Endothelial cell of umbilical vein (primary cell): ENCODE data around the gene GIPC3.

Experiments
- CTCF ChIP-seq, 2 donors: IDR thresholded peaks; 1 replicate in 1 of 2; 2 replicates in 1 of 2; pipeline ENCODE4 v1.5.1; 2011; ENCODE audit warnings: low read length in 2 of 2, mild to moderate bottlenecking in 2 of 2, moderate library complexity in 2 of 2, control low read depth in 1 of 2, inconsistent platforms in 1 of 2, low read depth in 1 of 2; ENCODE audit not compliant: insufficient read depth in 1 of 2; ENCODE audit errors: extremely low read depth in 1 of 2
- EZH2 ChIP-seq: IDR thresholded peaks from 2 replicates; pipeline ENCODE4 v1.6.1; 2012; ENCODE audit warnings: borderline replicate concordance, low read depth, mild to moderate bottlenecking, moderate library complexity, low read length, inconsistent platforms; ENCODE audit not compliant: severe bottlenecking
- FOS ChIP-seq: IDR thresholded peaks from 2 replicates; pipeline ENCODE4 v1.6.1; 2011; ENCODE audit warnings: mild to moderate bottlenecking, low read length, moderate library complexity, borderline replicate concordance; ENCODE audit not compliant: insufficient read depth
- GATA2 ChIP-seq: IDR thresholded peaks from 2 replicates; pipeline ENCODE4 v1.7.0; 2011; ENCODE audit warnings: low read depth, mild to moderate bottlenecking, moderate library complexity, mixed read lengths, low read length; ENCODE audit not compliant: insufficient read length, insufficient read depth
- JUN ChIP-seq: IDR thresholded peaks from 2 replicates; pipeline ENCODE4 v1.6.1; 2011; ENCODE audit warnings: borderline replicate concordance, low read depth; ENCODE audit not compliant: insufficient read length, insufficient read depth
- MAX ChIP-seq: IDR thresholded peaks from 2 replicates; pipeline ENCODE4 v1.6.1; 2011; ENCODE audit not compliant: insufficient read depth, insufficient read length
- MYC ChIP-seq: IDR thresholded peaks from one replicate; pipeline ENCODE4 v1.6.1; 2011; ENCODE audit warnings: mild to moderate bottlenecking, low read depth, low read length
- POLR2A ChIP-seq: IDR thresholded peaks from 2 replicates; pipeline ENCODE4 v1.6.1; 2012; ENCODE audit warnings: low read depth, mild to moderate bottlenecking, control low read depth, low read length
- POLR2AphosphoS5 ChIP-seq: IDR thresholded peaks from 2 replicates; pipeline ENCODE4 v1.6.1; 2012; ENCODE audit warnings: low read depth, mild to moderate bottlenecking, control low read depth, low read length, moderate library complexity; ENCODE audit not compliant: insufficient read depth

GRCh38 chr19:3637621-3638020 lies 52.3 kb downstream of the GIPC3 start:
- TF ChIP-seq CTCF (IDR thresholded peaks at IDR 0.05; ENCODE audit: extremely low read depth in 1 of 2, insufficient read depth in 1 of 2, low read depth in 1 of 2, low read length in 2 of 2) (no peak), POLR2A (no peak), EZH2 (no peak), POLR2AphosphoS5 (no peak), JUN (no peak), MAX (no peak), MYC (no peak), FOS (no peak), GATA2 (no peak)
